GM18505 (cell line): ENCODE measurements around the gene SUSD5.

Experiments used
- ATAC-seq: cut with Tn5 transposase; IDR thresholded peaks from one replicate; pipeline ENCODE4 v1.9.1; 2021; ENCODE audit not compliant: unreplicated experiment
- POLR2A ChIP-seq: IDR thresholded peaks from 4 replicates; pipeline ENCODE4 v1.6.1; 2011; ENCODE audit warnings: borderline replicate concordance; ENCODE audit not compliant: insufficient read depth, insufficient read length; ENCODE audit errors: extremely low read depth

Gene SUSD5

GRCh38 chr3:33218446-33219174 lies at the start of gene SUSD5:
Gene SUSD5, minus strand, starts transcription at chr3:33218810. Its CDS starts 13 bp downstream, at chr3:33218797.
- no peak for ATAC-seq
- TF ChIP-seq POLR2A: no peak

GRCh38 chr3:33260104-33260503 lies 41.5 kb upstream of the SUSD5 start:
- TF ChIP-seq POLR2A: no peak
- ATAC-seq: no peak

- ATAC-seq: no peak
- no peak for TF ChIP-seq POLR2A
Measured at GRCh38 chr3:33256249-33256648, 37.6 kb upstream of the SUSD5 start.

GRCh38 chr3:33250712-33251111 lies 32.1 kb upstream of the SUSD5 start:
- ATAC-seq: no peak
- no peak for TF ChIP-seq POLR2A

GRCh38 chr3:33246786-33247185 lies 28.2 kb upstream of the SUSD5 start:
- TF ChIP-seq POLR2A: no peak
- no peak for ATAC-seq

- TF ChIP-seq POLR2A: no peak
- ATAC-seq: no peak
Measured at GRCh38 chr3:33240261-33240660, 21.7 kb upstream of the SUSD5 start.

- TF ChIP-seq POLR2A: no peak
- no peak for ATAC-seq
Measured at GRCh38 chr3:33238923-33239322, 20.3 kb upstream of the SUSD5 start.

GRCh38 chr3:33237439-33237838 lies 18.8 kb upstream of the SUSD5 start:
- no peak for TF ChIP-seq POLR2A
- no peak for ATAC-seq

- no peak for TF ChIP-seq POLR2A
Measured at GRCh38 chr3:33236005-33236404, 17.4 kb upstream of the SUSD5 start.

GRCh38 chr3:33233884-33234283 lies 15.3 kb upstream of the SUSD5 start:
- no peak for ATAC-seq
- no peak for TF ChIP-seq POLR2A

More at GRCh38 chr3:33236005-33236404, 17.4 kb upstream of the SUSD5 start:
- ATAC-seq: no peak

GRCh38 chr3:33231756-33232465 lies 13.3 kb upstream of the SUSD5 start:
- TF ChIP-seq POLR2A: no peak
- no peak for ATAC-seq

GRCh38 chr3:33229947-33230346 lies 11.3 kb upstream of the SUSD5 start:
- no peak for ATAC-seq
- TF ChIP-seq POLR2A: no peak

- no peak for ATAC-seq
- TF ChIP-seq POLR2A: no peak
Measured at GRCh38 chr3:33229066-33229465, 10.5 kb upstream of the SUSD5 start.

GRCh38 chr3:33221241-33221640 lies 2.6 kb upstream of the SUSD5 start:
- ATAC-seq: no peak

More at GRCh38 chr3:33221241-33221640, 2.6 kb upstream of the SUSD5 start:
- TF ChIP-seq POLR2A: no peak
